ENCODE data around the gene MYO1A. TPM values are rescaled to one million over a fixed set of nuclear protein-coding genes. Genes with fewer than 3 reads are reported as not detected.
A peak's percentile ranks its signal among the peaks of the same experiment; 100 is the strongest.

The MYO1A gene
- total RNA-seq, 1 donor from 2014 or later: 1.7 TPM

GRCh38 chr12:57090924-57091637, 41.2 kb upstream of the MYO1A start:
- Mint-ChIP-seq H3K27me3 (no peaks in the 10 kb centered on the region), H3K27ac (peak overlapping the region; percentile 30), H3K9me3 (no peaks in the 10 kb centered on the region), H3K4me1 (peaks cover 68% of the 10 kb centered on the region), H3K4me3 (peak overlapping the region; percentile 96), H3K36me3 (ENCODE audit: low read depth) (peaks cover 55% of the 10 kb centered on the region)
- intact Hi-C loops (cut with micrococcal nuclease): no loop called here
- no peak for DNase-seq

- Mint-ChIP-seq H3K9me3 (no peaks in the 10 kb centered on the region), H3K27ac (peak overlapping the region; percentile 30), H3K4me1 (peaks cover 68% of the 10 kb centered on the region), H3K27me3 (no peaks in the 10 kb centered on the region), H3K36me3 (ENCODE audit: low read depth) (peaks cover 50% of the 10 kb centered on the region), H3K4me3 (peak overlapping the region; percentile 96)
- DNase-seq: no peak
- intact Hi-C loops (cut with micrococcal nuclease): no loop called here
Measured at GRCh38 chr12:57090490-57090889, 40.6 kb upstream of the MYO1A start.

GRCh38 chr12:57089271-57090245, 39.6 kb upstream of the MYO1A start:
- H3K36me3 Mint-ChIP-seq (ENCODE audit: low read depth): peaks cover 44% of the 10 kb centered on the region
- H3K27me3 Mint-ChIP-seq: no peaks in the 10 kb centered on the region
- intact Hi-C loops (cut with micrococcal nuclease): loop anchor here (5.0 kb wide), 1 partner anchor 452 kb away; no protein-coding TSS in a partner anchor
- H3K27ac Mint-ChIP-seq: peak overlapping the region; percentile 89
- H3K9me3 Mint-ChIP-seq: no peaks in the 10 kb centered on the region
- H3K4me3 Mint-ChIP-seq: peak overlapping the region; percentile 96
- DNase-seq: peak; percentile 88
- peaks cover 71% of the 10 kb centered on the region for H3K4me1 Mint-ChIP-seq

- intact Hi-C loops (cut with micrococcal nuclease): loop anchor here (1.0 to 5.0 kb wide), 4 partner anchors 19 to 451 kb away; no protein-coding TSS in a partner anchor
- Mint-ChIP-seq H3K27ac (peak within 1 kb of the TSS; percentile 97), H3K36me3 (ENCODE audit: low read depth) (peaks cover 39% of the 10 kb centered on the region), H3K9me3 (no peaks in the 10 kb centered on the region), H3K4me1 (peaks cover 68% of the 10 kb centered on the region), H3K4me3 (peak within 1 kb of the TSS; percentile 96), H3K27me3 (no peaks in the 10 kb centered on the region)
- peak; percentile 98 for DNase-seq
Measured at GRCh38 chr12:57088354-57089270, 38.7 kb upstream of the MYO1A start, which contains the start of gene NAB2. NAB2 (plus strand) TSS chr12:57089114; CDS start chr12:57089272, 158 bp downstream.

GRCh38 chr12:57087691-57088353, 37.9 kb upstream of the MYO1A start:
- Mint-ChIP-seq H3K4me3 (peak overlapping the region; percentile 87), H3K9me3 (no peaks in the 10 kb centered on the region), H3K4me1 (peaks cover 65% of the 10 kb centered on the region), H3K27ac (peak overlapping the region; percentile 97), H3K27me3 (no peaks in the 10 kb centered on the region), H3K36me3 (ENCODE audit: low read depth) (peaks cover 32% of the 10 kb centered on the region)
- intact Hi-C loops (cut with micrococcal nuclease): loop anchor here (1.0 to 5.0 kb wide), 6 partner anchors 9 to 451 kb away; partner anchors contain the start of gene PTGES3
- peak; percentile 90 for DNase-seq

- H3K36me3 Mint-ChIP-seq (ENCODE audit: low read depth): peaks cover 25% of the 10 kb centered on the region
- peak; percentile 94 for DNase-seq
- no peaks in the 10 kb centered on the region for H3K27me3 Mint-ChIP-seq
- intact Hi-C loops (cut with micrococcal nuclease): loop anchor here (1.0 to 5.0 kb wide), 3 partner anchors 8 to 450 kb away; partner anchors contain the start of gene PTGES3
- H3K27ac Mint-ChIP-seq: peak overlapping the region; percentile 97
- H3K4me3 Mint-ChIP-seq: peak overlapping the region; percentile 87
- H3K9me3 Mint-ChIP-seq: no peaks in the 10 kb centered on the region
- peaks cover 60% of the 10 kb centered on the region for H3K4me1 Mint-ChIP-seq
Measured at GRCh38 chr12:57087010-57087690, 37.2 kb upstream of the MYO1A start.

- intact Hi-C loops (cut with micrococcal nuclease): loop anchor here (1.0 to 5.0 kb wide), 3 partner anchors 7 to 449 kb away; partner anchors contain the start of gene PTGES3
- H3K9me3 Mint-ChIP-seq: no peaks in the 10 kb centered on the region
- no peaks in the 10 kb centered on the region for H3K27me3 Mint-ChIP-seq
- H3K4me3 Mint-ChIP-seq: peak overlapping the region; percentile 87
- peaks cover 54% of the 10 kb centered on the region for H3K4me1 Mint-ChIP-seq
- H3K36me3 Mint-ChIP-seq (ENCODE audit: low read depth): peaks cover 19% of the 10 kb centered on the region
- peak; percentile 77 for DNase-seq
- peak overlapping the region; percentile 97 for H3K27ac Mint-ChIP-seq
Measured at GRCh38 chr12:57086493-57087009, 36.6 kb upstream of the MYO1A start.

GRCh38 chr12:57085999-57086492, 36.1 kb upstream of the MYO1A start:
- Mint-ChIP-seq H3K4me1 (peaks cover 52% of the 10 kb centered on the region), H3K36me3 (ENCODE audit: low read depth) (peaks cover 15% of the 10 kb centered on the region), H3K4me3 (peak overlapping the region; percentile 87), H3K27ac (peak overlapping the region; percentile 97), H3K9me3 (no peaks in the 10 kb centered on the region), H3K27me3 (no peaks in the 10 kb centered on the region)
- DNase-seq: peak; percentile 78
- intact Hi-C loops (cut with micrococcal nuclease): loop anchor here (2.0 to 5.0 kb wide), 2 partner anchors 397 to 449 kb away; partner anchors contain the start of gene PTGES3

GRCh38 chr12:57080855-57081254, 30.9 kb upstream of the MYO1A start:
- Mint-ChIP-seq H3K36me3 (ENCODE audit: low read depth) (peaks cover 14% of the 10 kb centered on the region), H3K9me3 (no peaks in the 10 kb centered on the region), H3K4me1 (peaks cover 31% of the 10 kb centered on the region), H3K27ac (no peak overlapping the region), H3K4me3 (no peak overlapping the region), H3K27me3 (no peaks in the 10 kb centered on the region)
- intact Hi-C loops (cut with micrococcal nuclease): no loop called here
- no peak for DNase-seq

- intact Hi-C loops (cut with micrococcal nuclease): loop anchor here (1.0 to 2.0 kb wide), 2 partner anchors 7 to 13 kb away; no protein-coding TSS in a partner anchor
Measured at GRCh38 chr12:57079821-57080220, 29.9 kb upstream of the MYO1A start.

GRCh38 chr12:57078519-57079404, 28.8 kb upstream of the MYO1A start, which contains the start of gene NEMP1:
NEMP1 (minus strand) TSS chr12:57078791; CDS start chr12:57078745, 46 bp downstream.
- peak; percentile 99 for DNase-seq
- intact Hi-C loops (cut with micrococcal nuclease): loop anchor here (1.0 to 2.0 kb wide), 4 partner anchors 9 to 14 kb away; no protein-coding TSS in a partner anchor
- H3K9me3 Mint-ChIP-seq: no peaks in the 10 kb centered on the region
- H3K4me3 Mint-ChIP-seq: peak within 1 kb of the TSS; percentile 100
- H3K27me3 Mint-ChIP-seq: no peaks in the 10 kb centered on the region
- peak within 1 kb of the TSS; percentile 99 for H3K27ac Mint-ChIP-seq
- peaks cover 18% of the 10 kb centered on the region for H3K36me3 Mint-ChIP-seq (ENCODE audit: low read depth)
- H3K4me1 Mint-ChIP-seq: peaks cover 16% of the 10 kb centered on the region

More at GRCh38 chr12:57079821-57080220, 29.9 kb upstream of the MYO1A start:
- Mint-ChIP-seq H3K27ac (peak overlapping the region; percentile 99), H3K4me3 (peak overlapping the region; percentile 100), H3K9me3 (no peaks in the 10 kb centered on the region), H3K27me3 (no peaks in the 10 kb centered on the region), H3K4me1 (peaks cover 20% of the 10 kb centered on the region), H3K36me3 (ENCODE audit: low read depth) (peaks cover 15% of the 10 kb centered on the region)
- DNase-seq: no peak

All from activated CD4-positive, alpha-beta T cell treated with anti-CD3 and anti-CD28 coated beads, Interleukin-2, amount 10 ng/mL, durations not matched to agents 24 days and 14 days (primary cell).